ENCODE results near the gene NT5M.

Gene NT5M

GRCh38 chr17:17366941-17367875 is 64.0 kb downstream of the NT5M start:
- Histone ChIP-seq H3K4me1 (ENCODE audit: control insufficient read depth, insufficient read depth, low read length) (peaks cover 15% of the 10 kb centered on the region), H3K27ac (ENCODE audit: low read depth, low read length) (no peak overlapping the region), H3K4me3 (ENCODE audit: low read depth, low read length) (no peak overlapping the region), H3K36me3 (ENCODE audit: control insufficient read depth, insufficient read depth, low read length) (no peaks in the 10 kb centered on the region), H3K9ac (ENCODE audit: low read length) (no peak overlapping the region), H3K9me3 (ENCODE audit: control insufficient read depth, insufficient read depth, low read depth, low read length) (peaks cover 3% of the 10 kb centered on the region; the same call in 1 of the 2 replicates), H3K27me3 (ENCODE audit: control insufficient read depth, insufficient read depth, low read length) (no peaks in the 10 kb centered on the region)

- peaks cover 3% of the 10 kb centered on the region; the same call in 1 of the 2 replicates for H3K9me3 ChIP-seq (ENCODE audit: control insufficient read depth, insufficient read depth, low read depth, low read length)
- no peak overlapping the region for H3K27ac ChIP-seq (ENCODE audit: low read depth, low read length)
- no peak overlapping the region for H3K4me3 ChIP-seq (ENCODE audit: low read depth, low read length)
- H3K36me3 ChIP-seq (ENCODE audit: control insufficient read depth, insufficient read depth, low read length) = no peaks in the 10 kb centered on the region
- H3K9ac ChIP-seq (ENCODE audit: low read length) = no peak overlapping the region
- H3K27me3 ChIP-seq (ENCODE audit: control insufficient read depth, insufficient read depth, low read length) = no peaks in the 10 kb centered on the region
- H3K4me1 ChIP-seq (ENCODE audit: control insufficient read depth, insufficient read depth, low read length) = peaks cover 15% of the 10 kb centered on the region
Measured at GRCh38 chr17:17367931-17368330, 64.8 kb downstream of the NT5M start.

GRCh38 chr17:17370711-17371110 is 67.5 kb downstream of the NT5M start:
- Histone ChIP-seq H3K9ac (ENCODE audit: low read length) (no peak overlapping the region), H3K4me1 (ENCODE audit: control insufficient read depth, insufficient read depth, low read length) (no peaks in the 10 kb centered on the region), H3K36me3 (ENCODE audit: control insufficient read depth, insufficient read depth, low read length) (no peaks in the 10 kb centered on the region), H3K4me3 (ENCODE audit: low read depth, low read length) (no peak overlapping the region), H3K27ac (ENCODE audit: low read depth, low read length) (no peak overlapping the region), H3K27me3 (ENCODE audit: control insufficient read depth, insufficient read depth, low read length) (no peaks in the 10 kb centered on the region), H3K9me3 (ENCODE audit: control insufficient read depth, insufficient read depth, low read depth, low read length) (peaks cover 1% of the 10 kb centered on the region; the same call in 1 of the 2 replicates)

- no peak overlapping the region for H3K4me3 ChIP-seq (ENCODE audit: low read depth, low read length)
- no peaks in the 10 kb centered on the region for H3K9me3 ChIP-seq (ENCODE audit: control insufficient read depth, insufficient read depth, low read depth, low read length)
- H3K4me1 ChIP-seq (ENCODE audit: control insufficient read depth, insufficient read depth, low read length) = no peaks in the 10 kb centered on the region
- no peak overlapping the region for H3K27ac ChIP-seq (ENCODE audit: low read depth, low read length)
- no peaks in the 10 kb centered on the region for H3K27me3 ChIP-seq (ENCODE audit: control insufficient read depth, insufficient read depth, low read length)
- no peaks in the 10 kb centered on the region for H3K36me3 ChIP-seq (ENCODE audit: control insufficient read depth, insufficient read depth, low read length)
- no peak overlapping the region for H3K9ac ChIP-seq (ENCODE audit: low read length)
Measured at GRCh38 chr17:17372856-17373520, 69.8 kb downstream of the NT5M start.

- no peak overlapping the region for H3K27ac ChIP-seq (ENCODE audit: low read depth, low read length)
- no peaks in the 10 kb centered on the region for H3K36me3 ChIP-seq (ENCODE audit: control insufficient read depth, insufficient read depth, low read length)
- no peaks in the 10 kb centered on the region for H3K27me3 ChIP-seq (ENCODE audit: control insufficient read depth, insufficient read depth, low read length)
Measured at GRCh38 chr17:17375841-17376240, 72.7 kb downstream of the NT5M start.

GRCh38 chr17:17376362-17376761 is 73.2 kb downstream of the NT5M start:
- Histone ChIP-seq H3K9me3 (ENCODE audit: control insufficient read depth, insufficient read depth, low read depth, low read length) (no peaks in the 10 kb centered on the region), H3K4me1 (ENCODE audit: control insufficient read depth, insufficient read depth, low read length) (no peaks in the 10 kb centered on the region), H3K36me3 (ENCODE audit: control insufficient read depth, insufficient read depth, low read length) (no peaks in the 10 kb centered on the region), H3K9ac (ENCODE audit: low read length) (no peak overlapping the region), H3K4me3 (ENCODE audit: low read depth, low read length) (no peak overlapping the region), H3K27me3 (ENCODE audit: control insufficient read depth, insufficient read depth, low read length) (no peaks in the 10 kb centered on the region), H3K27ac (ENCODE audit: low read depth, low read length) (no peak overlapping the region)

More at GRCh38 chr17:17375841-17376240, 72.7 kb downstream of the NT5M start:
- no peaks in the 10 kb centered on the region for H3K9me3 ChIP-seq (ENCODE audit: control insufficient read depth, insufficient read depth, low read depth, low read length)
- no peak overlapping the region for H3K9ac ChIP-seq (ENCODE audit: low read length)
- H3K4me3 ChIP-seq (ENCODE audit: low read depth, low read length) = no peak overlapping the region
- H3K4me1 ChIP-seq (ENCODE audit: control insufficient read depth, insufficient read depth, low read length) = no peaks in the 10 kb centered on the region

GRCh38 chr17:17377071-17377967 is 74.1 kb downstream of the NT5M start:
- Histone ChIP-seq H3K27me3 (ENCODE audit: control insufficient read depth, insufficient read depth, low read length) (no peaks in the 10 kb centered on the region), H3K9ac (ENCODE audit: low read length) (no peak overlapping the region), H3K4me1 (ENCODE audit: control insufficient read depth, insufficient read depth, low read length) (no peaks in the 10 kb centered on the region), H3K27ac (ENCODE audit: low read depth, low read length) (no peak overlapping the region), H3K4me3 (ENCODE audit: low read depth, low read length) (no peak overlapping the region), H3K9me3 (ENCODE audit: control insufficient read depth, insufficient read depth, low read depth, low read length) (no peaks in the 10 kb centered on the region), H3K36me3 (ENCODE audit: control insufficient read depth, insufficient read depth, low read length) (no peaks in the 10 kb centered on the region)

GRCh38 chr17:17379197-17379991 is 76.2 kb downstream of the NT5M start:
- no peaks in the 10 kb centered on the region for H3K9me3 ChIP-seq (ENCODE audit: control insufficient read depth, insufficient read depth, low read depth, low read length)
- no peak overlapping the region for H3K9ac ChIP-seq (ENCODE audit: low read length)
- no peaks in the 10 kb centered on the region for H3K4me1 ChIP-seq (ENCODE audit: control insufficient read depth, insufficient read depth, low read length)
- no peaks in the 10 kb centered on the region for H3K27me3 ChIP-seq (ENCODE audit: control insufficient read depth, insufficient read depth, low read length)
- no peak overlapping the region for H3K27ac ChIP-seq (ENCODE audit: low read depth, low read length)
- H3K4me3 ChIP-seq (ENCODE audit: low read depth, low read length) = no peak overlapping the region
- no peaks in the 10 kb centered on the region for H3K36me3 ChIP-seq (ENCODE audit: control insufficient read depth, insufficient read depth, low read length)

GRCh38 chr17:17380145-17380925 is 77.2 kb downstream of the NT5M start:
- no peaks in the 10 kb centered on the region for H3K27me3 ChIP-seq (ENCODE audit: control insufficient read depth, insufficient read depth, low read length)
- H3K36me3 ChIP-seq (ENCODE audit: control insufficient read depth, insufficient read depth, low read length) = no peaks in the 10 kb centered on the region

More at GRCh38 chr17:17380145-17380925, 77.2 kb downstream of the NT5M start:
- Histone ChIP-seq H3K27ac (ENCODE audit: low read depth, low read length) (no peak overlapping the region), H3K4me1 (ENCODE audit: control insufficient read depth, insufficient read depth, low read length) (no peaks in the 10 kb centered on the region), H3K9ac (ENCODE audit: low read length) (no peak overlapping the region), H3K9me3 (ENCODE audit: control insufficient read depth, insufficient read depth, low read depth, low read length) (no peaks in the 10 kb centered on the region), H3K4me3 (ENCODE audit: low read depth, low read length) (no peak overlapping the region)
